B cell (primary cell): Measurements from ENCODE around the gene UBE2Q2. TPM values are rescaled to one million over a fixed set of nuclear protein-coding genes. Genes with fewer than 3 reads are reported as not detected.

Source experiments
- ATAC-seq: fragments of 200-7000 bp; cut with Tn5 transposase; one replicate; pipeline ENCODE4 v1.10.0; 2021; ENCODE audit warnings: low read depth, mild to moderate bottlenecking, moderate number of reproducible peaks, moderate library complexity
- CTCF ChIA-PET: fragments of 350-600 bp; sonication (Branson Sonifier 250); formaldehyde crosslinking; loops from one replicate; lab custom pipeline; 2021; ENCODE audit warnings: antibody characterized with exemption, inconsistent platforms; lab: Charles Lee
- POLR2A ChIA-PET: fragments of 350-600 bp; sonication (Branson Sonifier 250); formaldehyde crosslinking; loops from one replicate; lab custom pipeline; 2021; ENCODE audit warnings: antibody characterized with exemption; lab: Charles Lee
- DNase-seq: peaks from one replicate; pipeline ENCODE4 v3.0.0; 2013
- H2AFZ ChIP-seq: 2 replicates; pipeline ENCODE4 v1.6.1; 2012; ENCODE audit warnings: mild to moderate bottlenecking, low read depth, low read length; ENCODE audit not compliant: insufficient read depth, poor library complexity, severe bottlenecking
- H3K27ac ChIP-seq, 2 donors: 1 replicate in 1 of 2; 2 replicates in 1 of 2; pipeline ENCODE4 v1.5.1; 2012 to 2013; ENCODE audit warnings: low read length in 2 of 2, mild to moderate bottlenecking in 2 of 2, moderate library complexity in 1 of 2
- H3K27me3 ChIP-seq, 4 experiments: fragments of 200-600 bp in 1 of 4; sonication (generic) in 1 of 4; replicated peaks in 1 of 4; 1 replicate in 2 of 4; 2 replicates in 2 of 4; pipeline versions ENCODE4 v1.6.1 to v1.7.0; 2013 to 2016; ENCODE audit warnings: low read length in 3 of 4, mild to moderate bottlenecking in 2 of 4, mixed read lengths in 1 of 4, moderate library complexity in 1 of 4; ENCODE audit not compliant: insufficient read depth in 4 of 4, control insufficient read depth in 3 of 4; ENCODE audit errors: control extremely low read depth in 1 of 4
- H3K36me3 ChIP-seq, 2 experiments: replicated peaks in 1 of 2; 1 replicate in 1 of 2; 2 replicates in 1 of 2; pipeline versions ENCODE4 v1.6.1 to v1.7.1; 2013; ENCODE audit warnings: low read length in 1 of 2; ENCODE audit not compliant: insufficient read depth in 2 of 2, control insufficient read depth in 1 of 2; ENCODE audit errors: control extremely low read depth in 1 of 2, extremely low read depth in 1 of 2
- H3K4me1 ChIP-seq, 2 donors: fragments of 200-600 bp in 1 of 2; sonication (generic) in 1 of 2; 1 replicate in 1 of 2; 2 replicates in 1 of 2; pipeline versions ENCODE4 v1.5.1 to v1.6.1; 2013 to 2017; ENCODE audit warnings: low read length in 2 of 2; ENCODE audit not compliant: control insufficient read depth in 2 of 2, insufficient read depth in 2 of 2
- H3K4me2 ChIP-seq: replicated peaks from 2 replicates; pipeline ENCODE3; 2012; ENCODE audit warnings: mild to moderate bottlenecking, low read depth, low read length; ENCODE audit not compliant: poor library complexity, severe bottlenecking
- H3K4me3 ChIP-seq, 5 experiments: fragments of 200-600 bp in 1 of 5; sonication (generic) in 1 of 5; 1 replicate in 3 of 5; 2 replicates in 2 of 5; pipeline versions ENCODE4 v1.5.1 to v1.7.0; 2011 to 2016; ENCODE audit warnings: low read length in 4 of 5, mild to moderate bottlenecking in 4 of 5, low read depth in 2 of 5, control low read depth in 1 of 5, moderate library complexity in 1 of 5; ENCODE audit not compliant: insufficient read depth in 1 of 5; ENCODE audit errors: control extremely low read depth in 1 of 5, extremely low read depth in 1 of 5
- H3K79me2 ChIP-seq: fragments of 200-600 bp; sonication (generic); one replicate; pipeline ENCODE4 v1.6.0; 2016; ENCODE audit warnings: low read length; ENCODE audit not compliant: control insufficient read depth, insufficient read depth
- H3K9ac ChIP-seq: fragments of 200-600 bp; sonication (generic); 2 replicates; pipeline ENCODE4 v1.6.1; 2017; ENCODE audit warnings: mild to moderate bottlenecking, low read length, moderate library complexity
- H3K9me3 ChIP-seq, 3 donors: one replicate each; pipeline versions ENCODE4 v1.6.1 to v1.7.1; 2013; ENCODE audit warnings: low read length in 2 of 3; ENCODE audit not compliant: control insufficient read depth in 2 of 3, insufficient read depth in 1 of 3; ENCODE audit errors: control extremely low read depth in 1 of 3
- H4K20me1 ChIP-seq: 2 replicates; pipeline ENCODE4 v1.6.0; 2012; ENCODE audit warnings: mild to moderate bottlenecking, low read length; ENCODE audit not compliant: insufficient read depth, control insufficient read depth, poor library complexity, severe bottlenecking
- H3K27ac Mint-ChIP-seq: one replicate; pipeline ENCODE4 v1.8.0; 2021; ENCODE audit warnings: mixed read lengths
- H3K27me3 Mint-ChIP-seq: one replicate; pipeline ENCODE4 v1.8.0; 2021; ENCODE audit warnings: mixed read lengths
- H3K4me1 Mint-ChIP-seq: one replicate; pipeline ENCODE4 v1.8.0; 2021; ENCODE audit warnings: mixed read lengths
- H3K4me3 Mint-ChIP-seq: one replicate; pipeline ENCODE4 v1.8.0; 2021; ENCODE audit warnings: mixed read lengths
- H3K9me3 Mint-ChIP-seq: one replicate; pipeline ENCODE4 v1.8.0; 2022; ENCODE audit warnings: mixed read lengths; ENCODE audit not compliant: insufficient read depth
- EZH2 ChIP-seq: IDR thresholded peaks from 2 replicates; pipeline ENCODE4 v1.6.1; 2012; ENCODE audit warnings: borderline replicate concordance, low read depth, mild to moderate bottlenecking, moderate library complexity, low read length; ENCODE audit not compliant: insufficient read depth, poor library complexity, severe bottlenecking
- WGBS: methylation state at CpG from one replicate; pipeline ENCODE4 v1.1.5; 2013; ENCODE audit warnings: missing lambda C conversion rate; ENCODE audit not compliant: insufficient coverage; 5-methylcytosine and 5-hydroxymethylcytosine counted together
- intact Hi-C: fragments of 100-400 bp; cut with micrococcal nuclease; formaldehyde crosslinking; loops from one replicate; pipeline ENCODE4 v1.10.0; 2022
- polyA plus RNA-seq: library from polyadenylated mRNA; depleted of rRNA; stranded (reverse); fragments of >200 nt; gene quantifications from 2 replicates; pipeline ENCODE4 v1.2.3, GENCODE V29; 2012
- total RNA-seq, 2 donors: library from RNA; stranded (reverse); fragments of 120-200 nt in 1 of 2; gene quantifications; 1 replicate in 1 of 2; 2 replicates in 1 of 2; pipeline versions ENCODE4 v1.2.3 to v1.2.4, GENCODE V29; 2013 to 2022
- TF ChIP-seq, protein P1 (sequence below): fragments of 200-600 bp; IDR thresholded peaks from one replicate; pipeline ENCODE4 v1.8.0; 2022; ENCODE audit warnings: antibody characterized with exemption, mild to moderate bottlenecking

UBE2Q2 gene
- total and polyA plus RNA-seq, 2 donors (not counting 1 experiment from before 2014, with no cell fraction given): 11.4 to 33.6 TPM

DNA sequence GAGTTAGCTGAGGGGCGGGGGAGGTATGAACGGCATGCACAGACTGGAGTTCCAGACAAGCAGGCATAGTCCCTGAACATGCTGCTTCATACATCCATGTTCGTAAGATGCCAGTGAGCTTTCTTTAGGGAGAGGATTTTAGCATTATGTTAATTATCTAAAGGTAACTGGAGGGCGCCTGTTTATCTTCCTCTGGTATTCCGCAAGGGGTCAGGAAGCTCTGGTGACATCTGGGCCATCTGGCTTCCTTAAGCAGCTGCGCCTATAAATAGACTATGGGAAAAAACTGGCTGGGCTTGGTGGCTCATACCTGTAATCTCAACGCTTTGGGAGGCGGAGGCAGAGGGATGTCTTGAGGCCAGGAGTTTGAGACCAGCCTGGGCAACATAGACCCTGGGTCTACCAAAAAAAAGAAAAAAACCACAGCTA lies 58.9 kb downstream of the UBE2Q2 start:
- 43% methylated on average over 7 of the region's 8 CpGs for WGBS
- Histone ChIP-seq H3K79me2 (peaks cover 28% of the 10 kb centered on the region), H3K4me3 (no peak overlapping the region), H3K27me3 (no peaks in the 10 kb centered on the region), H3K27ac (no peak overlapping the region), H3K9me3 (no peaks in the 10 kb centered on the region), H3K4me2 (no peak overlapping the region), H3K4me1 (peaks cover 12 to 13% of the 10 kb centered on the region in 2 donors), H3K36me3 (peaks cover 3 to 10% of the 10 kb centered on the region in 2 experiments), H3K9ac (no peak overlapping the region), H2AFZ (no peak overlapping the region), H4K20me1 (peaks cover 5% of the 10 kb centered on the region)
- no peaks in the 10 kb centered on the region for H3K9me3 Mint-ChIP-seq
- ChIA-PET CTCF (no interaction called here), POLR2A (no interaction called here)
- H3K4me3 Mint-ChIP-seq: peak overlapping the region; percentile 59
- no peaks in the 10 kb centered on the region for H3K27me3 Mint-ChIP-seq
- peaks cover 33% of the 10 kb centered on the region for H3K4me1 Mint-ChIP-seq
- H3K27ac Mint-ChIP-seq: peak overlapping the region; percentile 51
- DNase-seq (no peak), ATAC-seq (no peak)
- TF ChIP-seq, protein P1, sequence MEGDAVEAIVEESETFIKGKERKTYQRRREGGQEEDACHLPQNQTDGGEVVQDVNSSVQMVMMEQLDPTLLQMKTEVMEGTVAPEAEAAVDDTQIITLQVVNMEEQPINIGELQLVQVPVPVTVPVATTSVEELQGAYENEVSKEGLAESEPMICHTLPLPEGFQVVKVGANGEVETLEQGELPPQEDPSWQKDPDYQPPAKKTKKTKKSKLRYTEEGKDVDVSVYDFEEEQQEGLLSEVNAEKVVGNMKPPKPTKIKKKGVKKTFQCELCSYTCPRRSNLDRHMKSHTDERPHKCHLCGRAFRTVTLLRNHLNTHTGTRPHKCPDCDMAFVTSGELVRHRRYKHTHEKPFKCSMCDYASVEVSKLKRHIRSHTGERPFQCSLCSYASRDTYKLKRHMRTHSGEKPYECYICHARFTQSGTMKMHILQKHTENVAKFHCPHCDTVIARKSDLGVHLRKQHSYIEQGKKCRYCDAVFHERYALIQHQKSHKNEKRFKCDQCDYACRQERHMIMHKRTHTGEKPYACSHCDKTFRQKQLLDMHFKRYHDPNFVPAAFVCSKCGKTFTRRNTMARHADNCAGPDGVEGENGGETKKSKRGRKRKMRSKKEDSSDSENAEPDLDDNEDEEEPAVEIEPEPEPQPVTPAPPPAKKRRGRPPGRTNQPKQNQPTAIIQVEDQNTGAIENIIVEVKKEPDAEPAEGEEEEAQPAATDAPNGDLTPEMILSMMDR: no peak
- no peak for TF ChIP-seq EZH2
- intact Hi-C loops: loop anchor here (5.0 to 10.0 kb wide), 5 partner anchors 35 to 1910 kb away; partner anchors contain the start of genes PML, SIN3A, STOML1 and TMEM266
